Suprapubic skin (tissue), 4 donors: ENCODE data around the gene PRKCZ. TPM values are rescaled to one million over a fixed set of nuclear protein-coding genes. Genes with fewer than 3 reads are reported as not detected.

Experiments used
- DNase-seq, 2 donors: peaks; one replicate each; pipeline ENCODE4 v3.0.0-alpha.2; 2019; ENCODE audit warnings: low spot score in 2 of 2
- H3K27ac ChIP-seq: fragments of 200-600 bp; sonication (generic); one replicate; pipeline ENCODE4 v1.5.1; 2019
- H3K27me3 ChIP-seq: fragments of 200-600 bp; sonication (generic); one replicate; pipeline ENCODE4 v1.5.1; 2019
- H3K36me3 ChIP-seq: fragments of 200-600 bp; sonication (generic); one replicate; pipeline ENCODE4 v1.5.1; 2019
- H3K4me1 ChIP-seq: fragments of 200-600 bp; sonication (generic); one replicate; pipeline ENCODE4 v1.5.1; 2019
- H3K4me3 ChIP-seq: fragments of 200-600 bp; sonication (generic); one replicate; pipeline ENCODE4 v1.5.1; 2019; ENCODE audit warnings: mild to moderate bottlenecking
- H3K9me3 ChIP-seq: fragments of 200-600 bp; sonication (generic); one replicate; pipeline ENCODE4 v1.5.1; 2019
- CTCF ChIP-seq, 2 donors: fragments of 200-600 bp in 1 of 2; fragments of 450-650 bp in 1 of 2; sonication (generic) in 1 of 2; IDR thresholded peaks; one replicate each; pipeline ENCODE4 v1.5.1; 2016 to 2019; ENCODE audit warnings: antibody characterized with exemption in 2 of 2, mild to moderate bottlenecking in 1 of 2, moderate library complexity in 1 of 2
- EP300 ChIP-seq: sonication (generic); formaldehyde crosslinking; IDR thresholded peaks from one replicate; pipeline ENCODE4 v1.6.1; 2017; ENCODE audit warnings: antibody characterized with exemption
- POLR2A ChIP-seq, 2 donors: fragments of 450-650 bp; IDR thresholded peaks; one replicate each; pipeline ENCODE4 v1.6.1; 2017; ENCODE audit warnings: antibody characterized with exemption in 2 of 2, mild to moderate bottlenecking in 2 of 2, moderate library complexity in 2 of 2
- POLR2AphosphoS5 ChIP-seq, 3 donors: sonication (generic); formaldehyde crosslinking; IDR thresholded peaks; one replicate each; pipeline ENCODE4 v1.6.1; 2017; ENCODE audit warnings: antibody characterized with exemption in 3 of 3
- WGBS: methylation state at CpG from one replicate; pipeline ENCODE4 v1.1.5; 2018; 5-methylcytosine and 5-hydroxymethylcytosine counted together
- total RNA-seq, 4 donors: library from RNA; depleted of rRNA; stranded (reverse); fragments of >200 nt; gene quantifications; one replicate each; pipeline ENCODE4 v1.1.0, GENCODE V29; 2016

PRKCZ gene
- total RNA-seq, 4 donors from 2014 or later: 21.7 to 31.5 (median 25.4) TPM

GRCh38 chr1:2184934-2185333, 134.7 kb downstream of the PRKCZ start:
- peaks cover 20% of the 10 kb centered on the region for H3K4me1 ChIP-seq
- H3K27me3 ChIP-seq: no peaks in the 10 kb centered on the region
- WGBS: 96% methylated on average over 28 of the region's 33 CpGs
- H3K27ac ChIP-seq: no peak overlapping the region
- H3K36me3 ChIP-seq: peaks cover 12% of the 10 kb centered on the region
- no peak overlapping the region for H3K4me3 ChIP-seq
- no peaks in the 10 kb centered on the region for H3K9me3 ChIP-seq
- TF ChIP-seq CTCF (IDR thresholded peaks at IDR 0.05) (no peak), EP300 (no peak), POLR2AphosphoS5 (IDR thresholded peaks at IDR 0.05) (no peak), POLR2A (IDR thresholded peaks at IDR 0.05) (no peak)
- DNase-seq: peak in 1 of 2 donors; percentile 76

- 91% methylated on average over 18 of the region's 38 CpGs for WGBS
Measured at GRCh38 chr1:2185880-2186855, 136.0 kb downstream of the PRKCZ start.

GRCh38 chr1:2186901-2187300, 136.7 kb downstream of the PRKCZ start:
- Histone ChIP-seq H3K4me1 (peaks cover 36% of the 10 kb centered on the region), H3K36me3 (peaks cover 12% of the 10 kb centered on the region), H3K27ac (no peak overlapping the region), H3K9me3 (no peaks in the 10 kb centered on the region), H3K4me3 (no peak overlapping the region), H3K27me3 (no peaks in the 10 kb centered on the region)
- TF ChIP-seq POLR2AphosphoS5 (IDR thresholded peaks at IDR 0.05): no peak
- TF ChIP-seq EP300: no peak
- TF ChIP-seq CTCF (IDR thresholded peaks at IDR 0.05): no peak
- TF ChIP-seq POLR2A (IDR thresholded peaks at IDR 0.05): no peak
- no peak for DNase-seq
- 87% methylated on average over 9 of the region's 9 CpGs for WGBS

More at GRCh38 chr1:2185880-2186855, 136.0 kb downstream of the PRKCZ start:
- H3K9me3 ChIP-seq: no peaks in the 10 kb centered on the region
- TF ChIP-seq POLR2A (IDR thresholded peaks at IDR 0.05) (no peak), EP300 (no peak), POLR2AphosphoS5 (IDR thresholded peaks at IDR 0.05) (no peak), CTCF (IDR thresholded peaks at IDR 0.05) (no peak)
- no peaks in the 10 kb centered on the region for H3K27me3 ChIP-seq
- no peak overlapping the region for H3K27ac ChIP-seq
- DNase-seq: no peak
- H3K36me3 ChIP-seq: peaks cover 12% of the 10 kb centered on the region
- no peak overlapping the region for H3K4me3 ChIP-seq
- H3K4me1 ChIP-seq: peaks cover 32% of the 10 kb centered on the region

GRCh38 chr1:2187619-2188018, 137.4 kb downstream of the PRKCZ start:
- 79% methylated on average over 3 of the region's 13 CpGs for WGBS
- Histone ChIP-seq H3K27me3 (no peaks in the 10 kb centered on the region), H3K36me3 (peaks cover 12% of the 10 kb centered on the region), H3K9me3 (no peaks in the 10 kb centered on the region), H3K4me3 (no peak overlapping the region), H3K4me1 (peaks cover 41% of the 10 kb centered on the region), H3K27ac (no peak overlapping the region)
- peak in 1 of 2 donors; percentile 76 for DNase-seq
- no peak for TF ChIP-seq POLR2A (IDR thresholded peaks at IDR 0.05)
- TF ChIP-seq EP300: no peak
- TF ChIP-seq POLR2AphosphoS5 (IDR thresholded peaks at IDR 0.05): no peak
- no peak for TF ChIP-seq CTCF (IDR thresholded peaks at IDR 0.05)

- peaks cover 46% of the 10 kb centered on the region for H3K4me1 ChIP-seq
- WGBS: 91% methylated on average over 13 of the region's 16 CpGs
- no peak overlapping the region for H3K27ac ChIP-seq
Measured at GRCh38 chr1:2188336-2188735, 138.1 kb downstream of the PRKCZ start.

More at GRCh38 chr1:2188336-2188735, 138.1 kb downstream of the PRKCZ start:
- TF ChIP-seq CTCF (IDR thresholded peaks at IDR 0.05) (no peak), EP300 (no peak), POLR2AphosphoS5 (IDR thresholded peaks at IDR 0.05) (no peak), POLR2A (IDR thresholded peaks at IDR 0.05) (no peak)
- DNase-seq: no peak
- Histone ChIP-seq H3K9me3 (no peaks in the 10 kb centered on the region), H3K36me3 (peaks cover 12% of the 10 kb centered on the region), H3K4me3 (no peak overlapping the region), H3K27me3 (no peaks in the 10 kb centered on the region)
